Tibial artery (tissue), 4 donors: ENCODE measurements around the gene CCDC24.

ENCODE experiments used
- DNase-seq, 2 donors: peaks; one replicate each; pipeline ENCODE4 v3.0.0-alpha.2; 2019
- H3K27ac ChIP-seq, 2 donors: fragments of 200-600 bp; sonication (generic) in 1 of 2; 1 replicate in 1 of 2; 2 replicates in 1 of 2; pipeline ENCODE4 v1.5.1; 2018 to 2019; ENCODE audit warnings: mild to moderate bottlenecking in 1 of 2
- H3K27me3 ChIP-seq, 2 donors: fragments of 200-600 bp; sonication (generic) in 1 of 2; one replicate each; pipeline versions ENCODE4 v1.5.1 to v1.6.0; 2016 to 2019
- H3K36me3 ChIP-seq, 3 donors: fragments of 200-600 bp; sonication (generic) in 2 of 3; one replicate each; pipeline ENCODE4 v1.5.1; 2016 to 2019; ENCODE audit warnings: mild to moderate bottlenecking in 2 of 3
- H3K4me1 ChIP-seq, 4 donors: fragments of 200-600 bp; sonication (generic) in 2 of 4; 1 replicate in 3 of 4; 2 replicates in 1 of 4; pipeline ENCODE4 v1.5.1; 2016 to 2019
- H3K4me3 ChIP-seq, 2 donors: fragments of 200-600 bp; sonication (generic) in 1 of 2; 1 replicate in 1 of 2; 2 replicates in 1 of 2; pipeline ENCODE4 v1.5.1; 2018 to 2019; ENCODE audit warnings: mild to moderate bottlenecking in 2 of 2
- H3K9me3 ChIP-seq, 3 donors: fragments of 200-600 bp; sonication (generic) in 1 of 3; one replicate each; pipeline ENCODE4 v1.5.1; 2016 to 2019
- intact Hi-C: fragments of 100-400 bp; cut with DNase I; formaldehyde crosslinking; loops from one replicate; pipeline ENCODE4 v1.15.0; 2023; ENCODE audit warnings: low total_unique reads
- TF ChIP-seq, protein P1 (sequence below), 2 experiments: fragments of 200-600 bp in 1 of 2; fragments of 450-650 bp in 1 of 2; IDR thresholded peaks; one replicate each; pipeline ENCODE4 v1.5.1; 2017 to 2019; ENCODE audit warnings: antibody characterized with exemption in 2 of 2, mild to moderate bottlenecking in 1 of 2, moderate library complexity in 1 of 2

CCDC24 gene

DNA sequence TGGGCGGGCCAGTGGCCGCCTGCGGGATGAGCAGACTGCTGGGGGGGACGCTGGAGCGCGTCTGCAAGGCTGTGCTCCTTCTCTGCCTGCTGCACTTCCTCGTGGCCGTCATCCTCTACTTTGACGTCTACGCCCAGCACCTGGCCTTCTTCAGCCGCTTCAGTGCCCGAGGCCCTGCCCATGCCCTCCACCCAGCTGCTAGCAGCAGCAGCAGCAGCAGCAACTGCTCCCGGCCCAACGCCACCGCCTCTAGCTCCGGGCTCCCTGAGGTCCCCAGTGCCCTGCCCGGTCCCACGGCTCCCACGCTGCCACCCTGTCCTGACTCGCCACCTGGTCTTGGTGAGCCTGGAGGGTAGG, 10.3 kb upstream of the CCDC24 start:
- Histone ChIP-seq H3K4me1 (peaks cover 0 to 42% (median 31%) of the 10 kb centered on the region in 4 donors), H3K27ac (no peak overlapping the region), H3K9me3 (no peaks in the 10 kb centered on the region), H3K27me3 (no peaks in the 10 kb centered on the region), H3K4me3 (no peak overlapping the region), H3K36me3 (peaks cover 12 to 46% (median 21%) of the 10 kb centered on the region in 3 donors)
- TF ChIP-seq, protein P1, sequence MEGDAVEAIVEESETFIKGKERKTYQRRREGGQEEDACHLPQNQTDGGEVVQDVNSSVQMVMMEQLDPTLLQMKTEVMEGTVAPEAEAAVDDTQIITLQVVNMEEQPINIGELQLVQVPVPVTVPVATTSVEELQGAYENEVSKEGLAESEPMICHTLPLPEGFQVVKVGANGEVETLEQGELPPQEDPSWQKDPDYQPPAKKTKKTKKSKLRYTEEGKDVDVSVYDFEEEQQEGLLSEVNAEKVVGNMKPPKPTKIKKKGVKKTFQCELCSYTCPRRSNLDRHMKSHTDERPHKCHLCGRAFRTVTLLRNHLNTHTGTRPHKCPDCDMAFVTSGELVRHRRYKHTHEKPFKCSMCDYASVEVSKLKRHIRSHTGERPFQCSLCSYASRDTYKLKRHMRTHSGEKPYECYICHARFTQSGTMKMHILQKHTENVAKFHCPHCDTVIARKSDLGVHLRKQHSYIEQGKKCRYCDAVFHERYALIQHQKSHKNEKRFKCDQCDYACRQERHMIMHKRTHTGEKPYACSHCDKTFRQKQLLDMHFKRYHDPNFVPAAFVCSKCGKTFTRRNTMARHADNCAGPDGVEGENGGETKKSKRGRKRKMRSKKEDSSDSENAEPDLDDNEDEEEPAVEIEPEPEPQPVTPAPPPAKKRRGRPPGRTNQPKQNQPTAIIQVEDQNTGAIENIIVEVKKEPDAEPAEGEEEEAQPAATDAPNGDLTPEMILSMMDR (IDR thresholded peaks at IDR 0.05): no peak
- intact Hi-C loops: no loop called here
- no peak for DNase-seq

DNA sequence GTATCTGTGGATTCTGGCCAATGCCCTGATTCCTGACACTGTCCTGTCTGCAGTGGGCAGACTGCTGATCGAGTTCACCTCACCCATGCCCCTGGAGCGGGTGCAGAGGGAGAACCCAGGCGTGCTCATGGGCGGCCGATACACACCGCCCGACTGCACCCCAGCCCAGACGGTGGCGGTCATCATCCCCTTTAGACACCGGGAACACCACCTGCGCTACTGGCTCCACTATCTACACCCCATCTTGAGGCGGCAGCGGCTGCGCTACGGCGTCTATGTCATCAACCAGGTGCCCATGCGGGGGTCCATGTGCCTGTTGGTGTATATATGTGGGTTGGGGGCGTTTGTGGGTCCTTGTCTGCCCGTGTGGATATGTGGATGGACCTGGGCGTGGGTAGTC, 9.8 kb upstream of the CCDC24 start:
- no peaks in the 10 kb centered on the region for H3K9me3 ChIP-seq
- peaks cover 0 to 36% (median 26%) of the 10 kb centered on the region in 4 donors for H3K4me1 ChIP-seq
- H3K4me3 ChIP-seq: no peak overlapping the region
- no peak overlapping the region for H3K27ac ChIP-seq
- intact Hi-C loops: no loop called here
- DNase-seq: no peak
- peaks cover 9 to 42% (median 17%) of the 10 kb centered on the region in 3 donors for H3K36me3 ChIP-seq
- TF ChIP-seq, protein P1 (IDR thresholded peaks at IDR 0.05): no peak
- no peaks in the 10 kb centered on the region for H3K27me3 ChIP-seq

DNA sequence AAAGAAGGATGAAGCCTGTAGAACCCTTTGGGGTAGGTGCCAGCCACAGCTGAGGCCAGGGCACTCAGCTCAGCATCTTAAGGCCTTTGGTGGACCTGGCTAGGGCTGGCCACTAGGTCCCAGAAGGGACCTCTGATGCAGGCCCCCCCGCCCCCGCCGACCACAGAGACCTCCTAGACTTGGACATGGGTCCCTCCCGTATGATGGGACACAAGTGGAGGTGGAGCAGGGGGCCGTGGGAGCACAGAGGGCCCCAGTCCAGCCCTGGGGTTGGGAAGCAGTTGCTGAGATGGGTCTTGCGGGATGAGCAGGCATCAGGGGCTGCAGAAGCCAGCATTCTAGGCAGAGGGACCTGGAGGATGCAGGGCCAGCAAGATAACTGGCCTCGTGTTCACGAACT, 9.2 kb upstream of the CCDC24 start:
- peaks cover 0 to 30% (median 20%) of the 10 kb centered on the region in 4 donors for H3K4me1 ChIP-seq
- no peaks in the 10 kb centered on the region for H3K9me3 ChIP-seq
- H3K27ac ChIP-seq: no peak overlapping the region
- intact Hi-C loops: no loop called here
- no peak for DNase-seq
- peaks cover 3 to 36% (median 11%) of the 10 kb centered on the region in 3 donors for H3K36me3 ChIP-seq
- TF ChIP-seq, protein P1 (IDR thresholded peaks at IDR 0.05): no peak
- H3K27me3 ChIP-seq: no peaks in the 10 kb centered on the region
- H3K4me3 ChIP-seq: no peak overlapping the region

DNA sequence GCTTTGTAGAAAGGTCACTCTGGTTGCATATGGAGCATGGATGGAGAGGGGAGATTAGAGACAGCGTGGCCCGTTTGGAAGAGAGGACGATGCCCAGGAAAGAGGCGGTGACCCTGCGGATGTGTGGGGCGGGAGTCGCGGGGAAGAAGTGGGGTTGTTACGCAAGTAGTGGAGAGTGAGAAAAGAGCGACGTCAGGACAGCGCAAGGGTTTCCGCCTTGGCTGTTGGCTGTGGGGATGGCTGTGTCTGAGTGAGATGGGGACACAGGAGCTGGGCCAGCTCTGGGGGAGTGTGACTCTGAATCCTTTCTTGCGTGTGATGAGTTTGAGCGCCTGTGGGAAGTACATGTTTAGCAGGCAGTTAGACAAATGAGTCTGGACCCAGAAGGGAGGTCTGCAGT, 8.6 kb upstream of the CCDC24 start:
- Histone ChIP-seq H3K27ac (no peak overlapping the region), H3K27me3 (no peaks in the 10 kb centered on the region), H3K36me3 (peaks cover 0 to 30% (median 6%) of the 10 kb centered on the region in 3 donors), H3K4me1 (peaks cover 0 to 25% (median 19%) of the 10 kb centered on the region in 4 donors), H3K4me3 (no peak overlapping the region), H3K9me3 (no peaks in the 10 kb centered on the region)
- TF ChIP-seq, protein P1 (IDR thresholded peaks at IDR 0.05): no peak
- intact Hi-C loops: no loop called here
- DNase-seq: no peak

DNA sequence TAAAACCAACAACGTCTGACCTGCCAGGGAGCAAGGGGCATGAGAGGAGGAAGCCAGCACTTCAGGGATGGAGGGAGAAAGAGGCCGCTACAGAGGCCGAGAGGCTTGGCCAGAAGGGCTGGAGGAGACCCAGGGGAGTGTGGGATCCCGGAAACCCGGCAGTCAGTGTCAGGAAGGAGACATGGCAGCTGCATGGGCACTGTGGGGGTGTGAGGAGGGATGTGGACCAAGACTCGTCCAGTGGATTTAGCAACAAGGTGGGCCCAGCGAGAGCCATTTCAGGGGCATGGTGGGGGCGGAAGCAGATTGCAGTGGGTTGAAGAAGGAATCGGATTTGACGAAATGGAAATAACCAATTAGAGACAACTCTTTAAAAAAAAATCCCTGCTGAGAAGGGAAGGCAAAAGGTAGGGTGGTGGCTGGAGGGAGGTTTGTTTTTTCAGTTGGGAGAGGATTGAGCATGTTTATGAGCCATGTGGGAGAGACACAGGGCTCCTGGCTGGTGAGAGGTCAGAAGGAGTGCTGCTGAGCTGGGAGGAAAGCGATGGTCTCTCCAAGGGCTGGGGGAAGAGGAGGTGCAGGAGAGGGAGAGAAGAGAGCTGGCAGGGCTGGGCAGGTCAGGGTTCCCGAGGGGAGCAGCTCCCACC, 8.0 kb upstream of the CCDC24 start:
- no peak overlapping the region for H3K27ac ChIP-seq

More for the DNA sequence above, 8.0 kb upstream of the CCDC24 start:
- no peak for DNase-seq
- H3K4me3 ChIP-seq: no peak overlapping the region
- H3K27me3 ChIP-seq: no peaks in the 10 kb centered on the region
- TF ChIP-seq, protein P1 (IDR thresholded peaks at IDR 0.05): no peak
- peaks cover 0 to 26% (median 6%) of the 10 kb centered on the region in 3 donors for H3K36me3 ChIP-seq
- no peaks in the 10 kb centered on the region for H3K9me3 ChIP-seq
- peaks cover 0 to 20% (median 16%) of the 10 kb centered on the region in 4 donors for H3K4me1 ChIP-seq
- intact Hi-C loops: no loop called here
